GM15510 (cell line): ENCODE measurements around the gene BCL2L1.
A peak's percentile ranks its signal among the peaks of the same experiment; 100 is the strongest.

Experiments
- POLR2A ChIP-seq: IDR thresholded peaks from 3 replicates; pipeline ENCODE4 v1.6.1; 2011; ENCODE audit warnings: borderline replicate concordance; ENCODE audit not compliant: insufficient read length; ENCODE audit errors: extremely low read depth

Gene BCL2L1

GRCh38 chr20:31722257-31723068, at the start of gene BCL2L1:
Gene BCL2L1, minus strand, starts transcription at chr20:31722868. Its CDS starts 650 bp downstream, at chr20:31722218.
- peak; percentile 67 for TF ChIP-seq POLR2A

GRCh38 chr20:31770243-31770642, 47.6 kb upstream of the BCL2L1 start:
- no peak for TF ChIP-seq POLR2A

GRCh38 chr20:31769681-31770080, 47.0 kb upstream of the BCL2L1 start:
- no peak for TF ChIP-seq POLR2A

- no peak for TF ChIP-seq POLR2A
These were observed 45.1 kb upstream of the BCL2L1 start for GRCh38 chr20:31767805-31768204.

GRCh38 chr20:31764641-31765305, 42.1 kb upstream of the BCL2L1 start:
- no peak for TF ChIP-seq POLR2A

- TF ChIP-seq POLR2A: no peak
These were observed 38.0 kb upstream of the BCL2L1 start for GRCh38 chr20:31760519-31761240.

- TF ChIP-seq POLR2A: no peak
These were observed 37.3 kb upstream of the BCL2L1 start for GRCh38 chr20:31759836-31760518.

GRCh38 chr20:31758991-31759390, 36.3 kb upstream of the BCL2L1 start:
- no peak for TF ChIP-seq POLR2A

GRCh38 chr20:31758521-31758920, 35.9 kb upstream of the BCL2L1 start:
- TF ChIP-seq POLR2A: no peak

- no peak for TF ChIP-seq POLR2A
These were observed 34.6 kb upstream of the BCL2L1 start for GRCh38 chr20:31757254-31757653.

GRCh38 chr20:31751126-31751525, 28.5 kb upstream of the BCL2L1 start:
- no peak for TF ChIP-seq POLR2A

GRCh38 chr20:31749223-31749622, 26.6 kb upstream of the BCL2L1 start:
- TF ChIP-seq POLR2A: no peak

- no peak for TF ChIP-seq POLR2A
These were observed 25.0 kb upstream of the BCL2L1 start for GRCh38 chr20:31747640-31748039.

- no peak for TF ChIP-seq POLR2A
These were observed 23.6 kb upstream of the BCL2L1 start for GRCh38 chr20:31746068-31746878.
